ENCODE data around the gene PDE3A.

- TF ChIP-seq MXI1 (IDR thresholded peaks at IDR 0.05; ENCODE audit: low read depth, low read length) (no peak), POLR2AphosphoS2 (IDR thresholded peaks at IDR 0.05; ENCODE audit: low read depth, low read length) (no peak), SP1 (IDR thresholded peaks at IDR 0.05; ENCODE audit: low read depth, low read length) (no peak), TAF1 (IDR thresholded peaks at IDR 0.05; ENCODE audit: borderline replicate concordance, low read depth, low read length) (no peak), POLR2A (IDR thresholded peaks at IDR 0.05; ENCODE audit: low read depth, low read length) (no peak), CREB1 (IDR thresholded peaks at IDR 0.05; ENCODE audit: low read depth) (no peak), SREBF1 (IDR thresholded peaks at IDR 0.05; ENCODE audit: low read length) (no peak), E2F4 (IDR thresholded peaks at IDR 0.05; ENCODE audit: low read depth, low read length) (no peak), SMAD1 (IDR thresholded peaks at IDR 0.05; ENCODE audit: low read depth, partially characterized antibody) (no peak), BRCA1 (IDR thresholded peaks at IDR 0.05; ENCODE audit: low read depth, low read length) (no peak), BCL11A (IDR thresholded peaks at IDR 0.05; ENCODE audit: low read depth, low read length) (no peak)
- TF ChIP-seq, protein P1, sequence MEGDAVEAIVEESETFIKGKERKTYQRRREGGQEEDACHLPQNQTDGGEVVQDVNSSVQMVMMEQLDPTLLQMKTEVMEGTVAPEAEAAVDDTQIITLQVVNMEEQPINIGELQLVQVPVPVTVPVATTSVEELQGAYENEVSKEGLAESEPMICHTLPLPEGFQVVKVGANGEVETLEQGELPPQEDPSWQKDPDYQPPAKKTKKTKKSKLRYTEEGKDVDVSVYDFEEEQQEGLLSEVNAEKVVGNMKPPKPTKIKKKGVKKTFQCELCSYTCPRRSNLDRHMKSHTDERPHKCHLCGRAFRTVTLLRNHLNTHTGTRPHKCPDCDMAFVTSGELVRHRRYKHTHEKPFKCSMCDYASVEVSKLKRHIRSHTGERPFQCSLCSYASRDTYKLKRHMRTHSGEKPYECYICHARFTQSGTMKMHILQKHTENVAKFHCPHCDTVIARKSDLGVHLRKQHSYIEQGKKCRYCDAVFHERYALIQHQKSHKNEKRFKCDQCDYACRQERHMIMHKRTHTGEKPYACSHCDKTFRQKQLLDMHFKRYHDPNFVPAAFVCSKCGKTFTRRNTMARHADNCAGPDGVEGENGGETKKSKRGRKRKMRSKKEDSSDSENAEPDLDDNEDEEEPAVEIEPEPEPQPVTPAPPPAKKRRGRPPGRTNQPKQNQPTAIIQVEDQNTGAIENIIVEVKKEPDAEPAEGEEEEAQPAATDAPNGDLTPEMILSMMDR (IDR thresholded peaks at IDR 0.05 in 2 of 3, conservative IDR thresholded peaks at IDR 0.05 in 1 of 3; ENCODE audit: control insufficient read depth in 2 of 3, extremely low read depth in 1 of 3, insufficient read depth in 1 of 3, low read depth in 3 of 3, low read length in 3 of 3): no peak
Observed at GRCh38 chr12:20653871-20654270, 285.5 kb downstream of the PDE3A start.
